GM13977 (cell line): ENCODE results near the gene RNPEPL1.

Source experiments
- DNase-seq: peaks from one replicate; pipeline ENCODE4 v3.0.0; 2012; ENCODE audit warnings: low spot score
- CTCF ChIP-seq: IDR thresholded peaks from 2 replicates; pipeline ENCODE4 v1.5.1; 2012; ENCODE audit warnings: mild to moderate bottlenecking, control low read depth; ENCODE audit not compliant: insufficient read depth; ENCODE audit errors: extremely low read depth, missing control alignments
- in situ Hi-C: fragments of 300-500 bp; cut with MboI; formaldehyde crosslinking; loops from one replicate; pipeline ENCODE4 v1.12.0; 2022; ENCODE audit warnings: low sequenced_read_pairs, low pct_unique_long_range_greater_than_20kb, mixed read lengths, inconsistent platforms; ENCODE audit not compliant: unreplicated experiment

RNPEPL1 gene

GRCh38 chr2:240618776-240619175 lies 50.5 kb downstream of the RNPEPL1 start:
- in situ Hi-C loops: no loop called here
- no peak for TF ChIP-seq CTCF
- no peak for DNase-seq

GRCh38 chr2:240619506-240620148 lies 51.3 kb downstream of the RNPEPL1 start:
- in situ Hi-C loops: no loop called here
- no peak for DNase-seq
- TF ChIP-seq CTCF: no peak

GRCh38 chr2:240620149-240620731 lies 52.0 kb downstream of the RNPEPL1 start:
- no peak for DNase-seq
- in situ Hi-C loops: no loop called here
- TF ChIP-seq CTCF: no peak

- in situ Hi-C loops: no loop called here
- TF ChIP-seq CTCF: no peak
- no peak for DNase-seq
These were observed 52.6 kb downstream of the RNPEPL1 start for GRCh38 chr2:240620859-240621258.

GRCh38 chr2:240622060-240622411 lies 53.8 kb downstream of the RNPEPL1 start:
- DNase-seq: no peak
- in situ Hi-C loops: no loop called here
- no peak for TF ChIP-seq CTCF

GRCh38 chr2:240622531-240623235 lies 54.4 kb downstream of the RNPEPL1 start:
- no peak for DNase-seq
- TF ChIP-seq CTCF: no peak
- in situ Hi-C loops: no loop called here
